ENCODE measurements around the gene HNRNPL. TPM values are rescaled to one million over a fixed set of nuclear protein-coding genes. Genes with fewer than 3 reads are reported as not detected.
A peak's percentile ranks its signal among the peaks of the same experiment; 100 is the strongest.

The HNRNPL gene
- total and polyA plus RNA-seq, 2 of the 8 experiments (the other 6 are each of a cell fraction or from before 2014, with no cell fraction given), result 404 to 779 TPM

DNA sequence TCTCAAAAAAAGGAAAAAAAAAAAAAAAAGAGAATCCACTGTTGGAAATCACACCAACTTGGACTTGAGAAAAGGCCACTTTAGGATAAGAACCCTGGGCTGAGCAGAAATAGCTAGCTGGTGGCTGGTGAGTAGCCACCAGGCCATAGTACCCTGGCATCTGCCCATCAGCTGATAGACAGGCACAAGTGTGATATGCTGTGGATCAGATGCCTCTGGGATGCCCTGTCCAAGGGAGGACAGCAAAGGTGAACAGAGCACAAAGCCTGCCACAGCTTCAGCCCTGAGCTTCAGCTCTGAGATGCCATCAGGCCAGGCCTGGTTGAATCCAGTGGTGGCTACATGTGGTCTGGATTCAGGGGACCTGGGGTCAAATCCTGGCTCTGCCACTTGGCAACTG lies 40.9 kb upstream of the HNRNPL start:
- Histone ChIP-seq H2BK12ac (ENCODE audit: low read depth, low read length) (no peak overlapping the region), H3K9ac (replicated peaks in 1 of 4; ENCODE audit: extremely low read depth in 1 of 4, low read depth in 3 of 4, low read length in 3 of 4) (0 out of 7 replicates have a peak overlapping the region, but pooled peaks of 1 of the 4 experiments have one; percentile 24), H2AK5ac (ENCODE audit: low read depth, low read length) (no peak overlapping the region), H2BK120ac (replicated peaks; ENCODE audit: low read depth, low read length) (no peak overlapping the region), H3K27ac (ENCODE audit: low read depth, low read length) (no peak overlapping the region), H2BK20ac (ENCODE audit: low read length) (no peak overlapping the region), H3K27me3 (replicated peaks in 1 of 4; ENCODE audit: control insufficient read depth in 3 of 4, extremely low read depth in 1 of 4, insufficient read depth in 3 of 4, low read length in 3 of 4) (no peaks in the 10 kb centered on the region), H3K18ac (ENCODE audit: extremely low read depth, low read length) (no peak overlapping the region), H3K4me3 (ENCODE audit: extremely low read depth in 1 of 4, insufficient read depth in 2 of 4, low read depth in 3 of 4, low read length in 4 of 4) (no peak overlapping the region), H3K56ac (replicated peaks; ENCODE audit: insufficient read length, low read depth, low read length) (no peak overlapping the region), H4K20me1 (replicated peaks in 1 of 2; ENCODE audit: control insufficient read depth in 1 of 2, insufficient read depth in 2 of 2, low read length in 2 of 2) (peaks cover 0 to 2% of the 10 kb centered on the region in 2 experiments), H2BK15ac (ENCODE audit: low read length) (no peak overlapping the region), H3K9me3 (ENCODE audit: insufficient read depth in 2 of 2, low read depth in 1 of 2, low read length in 1 of 2) (no peaks in the 10 kb centered on the region), H3K4ac (replicated peaks; ENCODE audit: insufficient read length, low read depth, low read length) (no peak overlapping the region), H3K4me1 (replicated peaks in 1 of 4; ENCODE audit: control insufficient read depth in 3 of 4, insufficient read depth in 4 of 4, low read length in 3 of 4) (no peaks in the 10 kb centered on the region), H4K8ac (ENCODE audit: extremely low read depth, insufficient read depth, low read length) (no peak overlapping the region), H3K23me2 (ENCODE audit: low read depth, low read length) (no peaks in the 10 kb centered on the region), H3K4me2 (ENCODE audit: insufficient read depth in 1 of 2, low read depth in 2 of 2, low read length in 2 of 2) (no peak overlapping the region), H3K79me1 (ENCODE audit: low read depth, low read length) (no peaks in the 10 kb centered on the region), H4K5ac (ENCODE audit: insufficient read length, low read depth, low read length) (no peak overlapping the region), H3K79me2 (ENCODE audit: control insufficient read depth in 1 of 2, insufficient read depth in 2 of 2, low read length in 2 of 2) (no peaks in the 10 kb centered on the region), H2AFZ (ENCODE audit: low read length) (no peak overlapping the region), H3K36me3 (ENCODE audit: control insufficient read depth in 2 of 4, insufficient read depth in 4 of 4, low read length in 3 of 4) (no peaks in the 10 kb centered on the region), H3K14ac (ENCODE audit: insufficient read length) (no peak overlapping the region), H3K23ac (ENCODE audit: insufficient read length) (no peak overlapping the region), H4K91ac (replicated peaks; ENCODE audit: insufficient read length, low read length) (no peak overlapping the region), H2BK5ac (ENCODE audit: low read depth, low read length) (no peak overlapping the region)
- ChIA-PET CTCF (ENCODE audit: partially characterized antibody) (interaction anchor here (5.9 kb wide), 1 partner anchor 14 kb away, joined by 97 read pairs; the partner anchor contains the start of gene RINL), POLR2A (ENCODE audit: partially characterized antibody) (interaction anchor here (0.6 kb wide), 1 partner anchor 32 kb away, joined by 3 read pairs; no protein-coding TSS in a partner anchor)
- no peak for FAIRE-seq
- DNase-seq (ENCODE audit: low read depth in 1 of 2, low spot score in 2 of 2), result no peak
- TF ChIP-seq BCL11A (IDR thresholded peaks at IDR 0.05; ENCODE audit: low read depth in 2 of 2, low read length in 2 of 2), result no peak
- TF ChIP-seq CREB1 (IDR thresholded peaks at IDR 0.05), result no peak
- TF ChIP-seq SP1 (IDR thresholded peaks at IDR 0.05; ENCODE audit: low read depth, low read length), result no peak
- TF ChIP-seq SAP30 (IDR thresholded peaks at IDR 0.05; ENCODE audit: insufficient read depth, insufficient replicate concordance, low read length), result no peak
- no peak for TF ChIP-seq BACH1 (IDR thresholded peaks at IDR 0.05; ENCODE audit: low read length)
- no peak for TF ChIP-seq KDM4A (IDR thresholded peaks at IDR 0.05; ENCODE audit: low read depth, low read length, severe bottlenecking)
- TF ChIP-seq POU5F1 (IDR thresholded peaks at IDR 0.05; ENCODE audit: low read depth, low read length), result no peak
- no peak for TF ChIP-seq SUZ12 (IDR thresholded peaks at IDR 0.05; ENCODE audit: low read length)
- TF ChIP-seq EZH2 (IDR thresholded peaks at IDR 0.05; ENCODE audit: low read depth, low read length, severe bottlenecking), result no peak
- no peak for TF ChIP-seq SP4 (IDR thresholded peaks at IDR 0.05; ENCODE audit: low read length)
- no peak for TF ChIP-seq EP300 (IDR thresholded peaks at IDR 0.05; ENCODE audit: borderline replicate concordance in 1 of 2, low read depth in 2 of 2, low read length in 2 of 2)
- no peak for TF ChIP-seq RFX5 (IDR thresholded peaks at IDR 0.05; ENCODE audit: borderline replicate concordance, low read depth, low read length)
- TF ChIP-seq CHD1 (IDR thresholded peaks at IDR 0.05; ENCODE audit: low read depth, low read length), result no peak
- no peak for TF ChIP-seq JUN (IDR thresholded peaks at IDR 0.05; ENCODE audit: low read depth, low read length)
- no peak for TF ChIP-seq FOSL1 (IDR thresholded peaks at IDR 0.05; ENCODE audit: insufficient read depth, low read depth, low read length)
- no peak for TF ChIP-seq PHF8 (conservative IDR thresholded peaks at IDR 0.05; ENCODE audit: low read depth, low read length)

All from H1 (cell line).